ENCODE measurements around the gene RIN3.

The RIN3 gene

GRCh38 chr14:92517761-92518160, 4.2 kb downstream of the RIN3 start:
- TF ChIP-seq, protein P1, sequence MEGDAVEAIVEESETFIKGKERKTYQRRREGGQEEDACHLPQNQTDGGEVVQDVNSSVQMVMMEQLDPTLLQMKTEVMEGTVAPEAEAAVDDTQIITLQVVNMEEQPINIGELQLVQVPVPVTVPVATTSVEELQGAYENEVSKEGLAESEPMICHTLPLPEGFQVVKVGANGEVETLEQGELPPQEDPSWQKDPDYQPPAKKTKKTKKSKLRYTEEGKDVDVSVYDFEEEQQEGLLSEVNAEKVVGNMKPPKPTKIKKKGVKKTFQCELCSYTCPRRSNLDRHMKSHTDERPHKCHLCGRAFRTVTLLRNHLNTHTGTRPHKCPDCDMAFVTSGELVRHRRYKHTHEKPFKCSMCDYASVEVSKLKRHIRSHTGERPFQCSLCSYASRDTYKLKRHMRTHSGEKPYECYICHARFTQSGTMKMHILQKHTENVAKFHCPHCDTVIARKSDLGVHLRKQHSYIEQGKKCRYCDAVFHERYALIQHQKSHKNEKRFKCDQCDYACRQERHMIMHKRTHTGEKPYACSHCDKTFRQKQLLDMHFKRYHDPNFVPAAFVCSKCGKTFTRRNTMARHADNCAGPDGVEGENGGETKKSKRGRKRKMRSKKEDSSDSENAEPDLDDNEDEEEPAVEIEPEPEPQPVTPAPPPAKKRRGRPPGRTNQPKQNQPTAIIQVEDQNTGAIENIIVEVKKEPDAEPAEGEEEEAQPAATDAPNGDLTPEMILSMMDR (conservative IDR thresholded peaks at IDR 0.05; ENCODE audit: low read depth), result no peak
- POLR2A ChIA-PET (ENCODE audit: low non-redundant PET), result interaction anchor here (0.6 kb wide), 1 partner anchor 44 kb away, joined by 4 read pairs; no protein-coding TSS in a partner anchor
- CTCF ChIA-PET, result no interaction called here
- no peak for DNase-seq (ENCODE audit: low spot score)
- H3K27ac ChIP-seq, result no peak overlapping the region

DNA sequence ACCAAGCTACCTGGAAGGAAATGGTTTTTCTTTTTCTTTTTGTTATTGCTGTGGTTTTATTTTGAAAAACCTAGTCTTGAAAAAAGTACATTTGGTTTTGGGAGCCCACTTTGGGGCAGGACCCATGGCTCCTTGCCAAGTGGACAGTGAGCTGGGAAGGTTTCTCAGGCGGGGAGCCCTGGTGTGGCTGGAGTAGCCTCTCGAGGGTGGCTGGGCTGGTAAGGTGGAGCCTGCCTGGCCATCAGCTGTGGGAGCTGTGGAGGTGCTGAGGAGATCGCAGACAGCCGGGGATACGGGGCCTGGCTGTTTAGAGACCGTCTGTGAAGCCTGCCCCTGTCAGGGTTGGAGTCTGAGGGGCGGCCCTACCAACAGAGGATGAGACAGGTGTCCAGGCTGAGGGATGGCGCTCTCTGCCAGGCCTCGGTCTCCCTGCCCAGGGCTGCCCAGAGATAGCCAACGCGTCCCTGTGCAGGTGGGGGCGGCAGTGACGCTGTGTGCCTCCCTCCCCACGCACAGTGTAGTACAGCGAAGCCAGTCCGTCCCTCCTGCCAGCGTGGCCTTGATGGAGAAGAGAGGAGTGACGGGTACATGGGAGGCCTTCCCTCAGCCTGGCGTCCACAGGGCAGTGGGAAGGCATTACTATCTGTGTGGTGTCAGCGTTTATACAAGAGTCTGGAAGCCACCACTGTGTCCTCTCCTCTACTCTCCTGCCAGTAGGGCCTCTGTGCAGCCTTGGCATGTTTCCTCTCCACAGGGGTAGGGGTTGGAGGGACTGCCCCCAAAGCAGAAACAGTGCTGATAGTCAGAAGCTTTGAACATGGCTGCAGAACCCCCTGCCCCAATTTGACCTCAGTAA, 5.9 kb downstream of the RIN3 start:
- H3K27ac ChIP-seq, result no peak overlapping the region
- ChIA-PET POLR2A (ENCODE audit: low non-redundant PET) (no interaction called here), CTCF (no interaction called here)

GRCh38 chr14:92520102-92521057, 6.8 kb downstream of the RIN3 start:
- ChIA-PET CTCF (no interaction called here), POLR2A (ENCODE audit: low non-redundant PET) (no interaction called here)
- no peak overlapping the region for H3K27ac ChIP-seq
- DNase-seq (ENCODE audit: low spot score), result no peak
- TF ChIP-seq, protein P1 (conservative IDR thresholded peaks at IDR 0.05; ENCODE audit: low read depth), result no peak

More for the DNA sequence above, 5.9 kb downstream of the RIN3 start:
- no peak for DNase-seq (ENCODE audit: low spot score)
- TF ChIP-seq, protein P1 (conservative IDR thresholded peaks at IDR 0.05; ENCODE audit: low read depth), result no peak

DNA sequence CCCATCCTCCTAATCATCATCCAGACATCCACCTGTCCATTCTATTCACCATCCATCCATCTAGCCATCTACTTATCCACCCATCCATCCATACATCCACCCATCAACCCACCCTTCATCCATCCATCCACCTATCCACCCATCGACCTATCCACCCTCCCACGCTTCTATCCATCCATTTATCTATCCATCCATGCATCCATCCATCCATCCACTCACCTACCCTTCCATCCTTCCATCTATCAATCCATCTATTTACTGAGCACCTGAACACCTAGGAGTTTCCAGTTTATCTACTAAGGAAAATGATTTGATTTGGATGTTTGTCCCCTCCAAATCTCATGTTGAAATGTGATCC, 7.5 kb downstream of the RIN3 start:
- no peak for DNase-seq (ENCODE audit: low spot score)
- H3K27ac ChIP-seq, result no peak overlapping the region
- ChIA-PET CTCF (no interaction called here), POLR2A (ENCODE audit: low non-redundant PET) (no interaction called here)
- TF ChIP-seq, protein P1 (conservative IDR thresholded peaks at IDR 0.05; ENCODE audit: low read depth), result no peak

GRCh38 chr14:92523752-92524151, 10.2 kb downstream of the RIN3 start:
- POLR2A ChIA-PET (ENCODE audit: low non-redundant PET), result no interaction called here

More at GRCh38 chr14:92523752-92524151, 10.2 kb downstream of the RIN3 start:
- no peak for DNase-seq (ENCODE audit: low spot score)
- H3K27ac ChIP-seq, result no peak overlapping the region
- CTCF ChIA-PET, result no interaction called here
- TF ChIP-seq, protein P1 (conservative IDR thresholded peaks at IDR 0.05; ENCODE audit: low read depth), result no peak
